ACC112 (cell line): ENCODE data around the gene TNKS2.
"Not testable (repeated sequence)": the region's sequence is repeated elsewhere in the genome, so short reads cannot be mapped to it uniquely, and the experiment has no call there.

ENCODE experiments used
- H2AFZ ChIP-seq: fragments of 200-600 bp; sonication (generic); one replicate; pipeline ENCODE4 v1.6.0; 2017; ENCODE audit warnings: antibody characterized with exemption, low read length; ENCODE audit not compliant: unreplicated experiment
- H3K27ac ChIP-seq: fragments of 200-600 bp; sonication (generic); 2 replicates; pipeline ENCODE4 v1.5.1; 2014; ENCODE audit warnings: low read depth, mild to moderate bottlenecking, antibody characterized with exemption, low read length, moderate library complexity
- H3K27me3 ChIP-seq: fragments of 200-600 bp; sonication (generic); 2 replicates; pipeline ENCODE4 v1.6.1; 2014; ENCODE audit warnings: mild to moderate bottlenecking, antibody characterized with exemption, low read length, moderate library complexity, mixed read lengths; ENCODE audit not compliant: insufficient read depth
- H3K36me3 ChIP-seq: fragments of 200-600 bp; sonication (generic); 2 replicates; pipeline ENCODE4 v1.6.1; 2016; ENCODE audit warnings: mild to moderate bottlenecking, antibody characterized with exemption, low read length, moderate library complexity, mixed read lengths; ENCODE audit not compliant: insufficient read depth
- H3K4me1 ChIP-seq: fragments of 200-600 bp; sonication (generic); one replicate; pipeline ENCODE4 v1.6.1; 2016; ENCODE audit warnings: low read length, mixed read lengths; ENCODE audit not compliant: insufficient read depth, unreplicated experiment, control insufficient read depth
- H3K4me3 ChIP-seq: fragments of 200-600 bp; sonication (generic); 2 replicates; pipeline ENCODE4 v1.5.1; 2014; ENCODE audit warnings: mild to moderate bottlenecking, low read depth, low read length
- H3K79me2 ChIP-seq: fragments of 200-600 bp; sonication (generic); one replicate; pipeline ENCODE4 v1.6.0; 2016; ENCODE audit warnings: low read length; ENCODE audit not compliant: control insufficient read depth, unreplicated experiment, insufficient read depth

The TNKS2 gene

GRCh38 chr10:91805110-91805838, 7.0 kb downstream of the TNKS2 start:
- Histone ChIP-seq H3K27me3 (no peaks in the 10 kb centered on the region), H3K4me1 (peaks cover 9% of the 10 kb centered on the region), H3K27ac (no peak overlapping the region), H3K79me2 (peaks cover 67% of the 10 kb centered on the region), H3K36me3 (peaks cover 17% of the 10 kb centered on the region; the same call in 1 of the 2 replicates), H2AFZ (no peak overlapping the region), H3K4me3 (no peak overlapping the region)

DNA sequence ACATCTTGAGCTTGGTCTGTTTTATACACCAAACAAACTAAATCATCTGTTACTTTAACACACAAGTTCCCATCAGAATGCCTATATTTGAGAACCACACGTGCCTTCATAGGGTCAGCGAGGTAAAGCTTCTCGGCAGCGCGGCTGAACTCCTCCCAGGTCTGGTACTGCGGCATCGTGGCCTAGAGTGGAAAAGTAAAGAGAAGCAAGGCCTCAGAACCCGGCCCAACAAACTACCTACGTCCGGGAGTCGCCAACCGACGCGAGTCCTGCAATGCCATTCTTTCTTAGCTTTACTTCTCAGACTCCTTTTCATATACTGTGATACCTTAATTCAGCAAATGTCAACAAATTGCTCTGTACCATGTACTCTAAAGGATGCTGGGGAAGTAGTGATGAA, 9.0 kb downstream of the TNKS2 start:
- not testable (repeated sequence) for H3K27me3 ChIP-seq, H2AFZ ChIP-seq, H3K4me3 ChIP-seq, H3K4me1 ChIP-seq, H3K27ac ChIP-seq
- peaks cover 15% of the 10 kb centered on the region; the same call in 1 of the 2 replicates for H3K36me3 ChIP-seq
- peaks cover 54% of the 10 kb centered on the region for H3K79me2 ChIP-seq

DNA sequence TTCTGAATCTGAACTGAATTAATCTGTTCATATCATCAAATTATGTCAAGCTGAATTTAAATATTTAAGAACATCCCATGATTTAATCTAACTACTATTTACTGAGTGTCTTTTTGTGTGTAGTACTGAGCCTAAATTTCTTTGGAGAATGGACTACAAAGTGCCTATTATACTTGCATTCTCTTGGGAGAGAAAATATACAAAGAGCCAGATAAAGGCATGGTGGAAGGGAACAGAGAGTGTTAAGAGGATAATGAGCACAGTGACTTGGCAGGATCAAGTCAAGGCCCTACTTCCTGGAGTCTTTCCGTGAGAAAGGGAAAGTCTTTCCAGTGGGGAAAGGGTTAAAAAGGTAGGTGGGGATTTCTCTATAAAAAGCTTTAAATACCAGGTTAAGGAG, 15.0 kb downstream of the TNKS2 start:
- H2AFZ ChIP-seq, result no peak overlapping the region
- peaks cover 37% of the 10 kb centered on the region for H3K79me2 ChIP-seq
- no peaks in the 10 kb centered on the region for H3K27me3 ChIP-seq
- H3K27ac ChIP-seq, result no peak overlapping the region
- H3K4me1 ChIP-seq, result no peaks in the 10 kb centered on the region
- peaks cover 21% of the 10 kb centered on the region for H3K36me3 ChIP-seq
- no peak overlapping the region for H3K4me3 ChIP-seq

GRCh38 chr10:91816981-91817380, 18.8 kb downstream of the TNKS2 start:
- Histone ChIP-seq H3K4me3 (no peak overlapping the region), H3K4me1 (no peaks in the 10 kb centered on the region), H3K36me3 (peaks cover 41% of the 10 kb centered on the region), H3K27me3 (no peaks in the 10 kb centered on the region), H2AFZ (no peak overlapping the region), H3K27ac (no peak overlapping the region), H3K79me2 (peaks cover 16% of the 10 kb centered on the region)

- no peak overlapping the region for H2AFZ ChIP-seq
Measured at GRCh38 chr10:91820144-91820543, 21.9 kb downstream of the TNKS2 start.

DNA sequence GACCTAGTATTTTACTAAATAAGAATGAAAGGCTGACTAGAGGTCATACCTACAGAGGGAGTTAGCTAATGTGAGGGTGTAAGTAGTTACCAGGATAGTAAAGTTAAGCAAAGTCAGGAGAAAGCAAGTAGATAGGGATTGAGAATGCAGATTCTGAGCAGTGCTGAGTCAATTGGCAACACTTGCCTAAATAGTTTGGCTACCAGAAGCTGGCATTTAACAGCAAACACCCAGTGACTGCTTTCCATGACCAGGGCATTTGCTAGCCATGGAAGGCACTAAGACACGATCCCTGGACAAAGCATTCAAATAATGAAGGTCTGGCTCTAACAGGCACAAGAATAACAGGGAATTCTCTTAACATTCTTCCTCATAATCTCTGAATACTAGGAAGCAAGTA, 25.9 kb downstream of the TNKS2 start:
- no peaks in the 10 kb centered on the region for H3K79me2 ChIP-seq
- no peaks in the 10 kb centered on the region for H3K27me3 ChIP-seq
- H3K4me1 ChIP-seq, result no peaks in the 10 kb centered on the region
- peaks cover 36% of the 10 kb centered on the region for H3K36me3 ChIP-seq
- no peak overlapping the region for H3K27ac ChIP-seq
- H3K4me3 ChIP-seq, result no peak overlapping the region
- no peak overlapping the region for H2AFZ ChIP-seq

More at GRCh38 chr10:91820144-91820543, 21.9 kb downstream of the TNKS2 start:
- Histone ChIP-seq H3K27ac (no peak overlapping the region), H3K4me1 (no peaks in the 10 kb centered on the region), H3K4me3 (no peak overlapping the region), H3K27me3 (no peaks in the 10 kb centered on the region), H3K79me2 (peaks cover 4% of the 10 kb centered on the region), H3K36me3 (peaks cover 26% of the 10 kb centered on the region)

- Histone ChIP-seq H3K79me2 (no peaks in the 10 kb centered on the region), H3K27me3 (no peaks in the 10 kb centered on the region), H3K4me3 (no peak overlapping the region), H3K4me1 (no peaks in the 10 kb centered on the region), H3K27ac (no peak overlapping the region), H2AFZ (no peak overlapping the region), H3K36me3 (peaks cover 35% of the 10 kb centered on the region)
Measured at GRCh38 chr10:91829268-91829667, 31.0 kb downstream of the TNKS2 start.

DNA sequence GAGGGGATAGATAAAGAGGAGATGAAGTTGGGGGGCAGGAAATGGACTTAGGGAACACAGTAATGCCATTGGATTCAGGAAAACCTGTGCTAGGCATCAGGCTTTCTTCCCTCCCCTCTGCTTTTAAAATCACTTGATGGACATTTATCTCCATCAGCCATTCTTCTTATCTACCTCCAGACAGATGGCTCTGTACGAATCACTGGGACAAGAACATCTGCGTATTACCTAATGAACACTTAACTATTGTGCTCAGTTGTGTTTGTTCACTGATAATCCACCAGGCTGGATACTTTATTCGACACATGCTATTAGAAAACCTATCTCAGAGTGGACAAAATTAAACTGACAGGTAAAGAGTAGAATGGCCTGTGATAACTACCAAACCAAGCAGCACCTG, 40.0 kb downstream of the TNKS2 start:
- H3K27ac ChIP-seq, result no peak overlapping the region
- no peaks in the 10 kb centered on the region for H3K4me1 ChIP-seq

DNA sequence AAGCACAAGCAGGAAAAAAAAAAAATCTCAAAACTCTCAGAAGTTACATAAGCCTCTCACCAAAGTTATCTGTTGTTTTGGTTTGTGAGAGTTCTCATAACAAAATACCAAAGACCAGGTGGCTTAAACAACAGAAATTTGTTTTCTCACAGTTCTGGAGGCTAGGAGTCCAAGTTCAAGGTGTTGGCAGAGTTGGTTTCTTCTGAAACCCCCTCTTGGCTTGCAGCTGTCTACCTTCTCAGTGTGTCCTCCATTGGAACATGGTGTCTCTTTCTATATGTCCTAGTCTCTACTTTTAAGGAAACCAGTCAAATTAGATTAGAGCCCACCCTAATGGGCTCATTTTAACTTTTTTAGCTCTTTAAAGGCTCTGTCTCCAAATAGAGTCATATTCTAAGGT, 44.9 kb downstream of the TNKS2 start:
- Histone ChIP-seq H3K36me3 (peaks cover 31% of the 10 kb centered on the region; the same call in 1 of the 2 replicates), H2AFZ (no peak overlapping the region), H3K27me3 (no peaks in the 10 kb centered on the region), H3K4me1 (no peaks in the 10 kb centered on the region), H3K4me3 (no peak overlapping the region), H3K79me2 (no peaks in the 10 kb centered on the region), H3K27ac (no peak overlapping the region)

More for the DNA sequence above, 40.0 kb downstream of the TNKS2 start:
- no peak overlapping the region for H3K4me3 ChIP-seq
- no peak overlapping the region for H2AFZ ChIP-seq
- H3K79me2 ChIP-seq, result no peaks in the 10 kb centered on the region
- H3K27me3 ChIP-seq, result no peaks in the 10 kb centered on the region
- peaks cover 25% of the 10 kb centered on the region for H3K36me3 ChIP-seq

GRCh38 chr10:91856637-91857036, 58.4 kb downstream of the TNKS2 start:
- Histone ChIP-seq H2AFZ (no peak overlapping the region), H3K36me3 (peaks cover 31% of the 10 kb centered on the region), H3K27ac (no peak overlapping the region)

GRCh38 chr10:91860885-91861284, 62.7 kb downstream of the TNKS2 start:
- Histone ChIP-seq H2AFZ (no peak overlapping the region), H3K27me3 (no peaks in the 10 kb centered on the region), H3K36me3 (peaks cover 33% of the 10 kb centered on the region), H3K4me1 (no peaks in the 10 kb centered on the region), H3K79me2 (no peaks in the 10 kb centered on the region), H3K4me3 (no peak overlapping the region), H3K27ac (no peak overlapping the region)

More at GRCh38 chr10:91856637-91857036, 58.4 kb downstream of the TNKS2 start:
- Histone ChIP-seq H3K4me3 (no peak overlapping the region), H3K4me1 (no peaks in the 10 kb centered on the region), H3K27me3 (no peaks in the 10 kb centered on the region), H3K79me2 (no peaks in the 10 kb centered on the region)
